H1 (cell line): ENCODE data around the gene SEMA4D. TPM values are rescaled to one million over a fixed set of nuclear protein-coding genes. Genes with fewer than 3 reads are reported as not detected.

Experiments
- CTCF ChIA-PET: fragments of 300-600 bp; sonication (Branson Sonifier 250); formaldehyde crosslinking; loops from one replicate; lab custom pipeline; 2021; ENCODE audit not compliant: partially characterized antibody; lab: Charles Lee
- POLR2A ChIA-PET: fragments of 300-600 bp; sonication (Branson Sonifier 250); formaldehyde crosslinking; loops from one replicate; lab custom pipeline; 2021; ENCODE audit warnings: inconsistent platforms; ENCODE audit not compliant: partially characterized antibody; lab: Charles Lee
- DNase-seq, 2 experiments: peaks; one replicate each; pipeline versions ENCODE4 v3.0.0 to v3.0.0-alpha.2; 2010 to 2022; ENCODE audit warnings: low spot score in 2 of 2, low read depth in 1 of 2, mixed read lengths in 1 of 2
- FAIRE-seq: peaks from 2 replicates; lab custom pipeline; 2011; peaks lifted over from hg19 to GRCh38; lab: Jason Lieb, UNC
- H2AFZ ChIP-seq: 2 replicates; pipeline ENCODE4 v1.8.1; 2012; ENCODE audit warnings: low read length, inconsistent platforms
- H2AK5ac ChIP-seq: 2 replicates; pipeline ENCODE4 v1.6.1; 2013; ENCODE audit warnings: low read depth, low read length
- H2BK120ac ChIP-seq: replicated peaks from 2 replicates; pipeline ENCODE3; 2013; ENCODE audit warnings: low read depth, low read length, inconsistent platforms
- H2BK12ac ChIP-seq: 2 replicates; pipeline ENCODE4 v1.6.1; 2013; ENCODE audit warnings: low read depth, low read length
- H2BK15ac ChIP-seq: 2 replicates; pipeline ENCODE4 v1.6.1; 2013; ENCODE audit warnings: low read length
- H2BK20ac ChIP-seq: 2 replicates; pipeline ENCODE4 v1.6.1; 2013; ENCODE audit warnings: low read length
- H2BK5ac ChIP-seq: 2 replicates; pipeline ENCODE4 v1.6.1; 2013; ENCODE audit warnings: low read depth, low read length
- H3K14ac ChIP-seq: 2 replicates; pipeline ENCODE4 v1.6.1; 2013; ENCODE audit warnings: inconsistent platforms; ENCODE audit not compliant: insufficient read length
- H3K18ac ChIP-seq: 2 replicates; pipeline ENCODE4 v1.6.1; 2013; ENCODE audit warnings: low read length; ENCODE audit errors: extremely low read depth
- H3K23ac ChIP-seq: 2 replicates; pipeline ENCODE4 v1.6.1; 2013; ENCODE audit warnings: inconsistent platforms; ENCODE audit not compliant: insufficient read length
- H3K23me2 ChIP-seq: 2 replicates; pipeline ENCODE4 v1.6.1; 2013; ENCODE audit warnings: low read depth, low read length
- H3K27ac ChIP-seq: 2 replicates; pipeline ENCODE4 v1.6.1; 2011; ENCODE audit warnings: low read depth, low read length, inconsistent platforms
- H3K27me3 ChIP-seq, 4 experiments: replicated peaks in 1 of 4; 1 replicate in 1 of 4; 2 replicates in 3 of 4; pipeline versions ENCODE4 v1.6.1 to v1.8.1; 2011 to 2013; ENCODE audit warnings: low read length in 3 of 4, mild to moderate bottlenecking in 3 of 4, inconsistent platforms in 2 of 4, mixed read lengths in 2 of 4, moderate library complexity in 1 of 4; ENCODE audit not compliant: control insufficient read depth in 3 of 4, insufficient read depth in 3 of 4; ENCODE audit errors: extremely low read depth in 1 of 4
- H3K36me3 ChIP-seq, 4 experiments: 2 replicates each; pipeline versions ENCODE4 v1.6.1 to v1.8.1; 2011 to 2013; ENCODE audit warnings: mild to moderate bottlenecking in 4 of 4, low read length in 3 of 4, moderate library complexity in 2 of 4, control low read depth in 1 of 4, inconsistent platforms in 1 of 4; ENCODE audit not compliant: insufficient read depth in 4 of 4, control insufficient read depth in 2 of 4
- H3K4ac ChIP-seq: replicated peaks from 2 replicates; pipeline ENCODE3; 2013; ENCODE audit warnings: low read length, low read depth, mixed read lengths, inconsistent platforms; ENCODE audit not compliant: insufficient read length
- H3K4me1 ChIP-seq, 4 experiments: replicated peaks in 1 of 4; 1 replicate in 1 of 4; 2 replicates in 3 of 4; pipeline versions ENCODE4 v1.6.1 to v1.8.1; 2011 to 2013; ENCODE audit warnings: low read length in 3 of 4, inconsistent platforms in 2 of 4, mixed read lengths in 1 of 4; ENCODE audit not compliant: insufficient read depth in 4 of 4, control insufficient read depth in 3 of 4
- H3K4me2 ChIP-seq, 2 experiments: 2 replicates each; pipeline versions ENCODE4 v1.6.1 to v1.8.1; 2011 to 2013; ENCODE audit warnings: low read depth in 2 of 2, low read length in 2 of 2, control low read depth in 1 of 2, inconsistent platforms in 1 of 2, mild to moderate bottlenecking in 1 of 2; ENCODE audit not compliant: insufficient read depth in 1 of 2
- H3K4me3 ChIP-seq, 4 experiments: fragments of 200-600, 300-600 bp in 1 of 4; sonication (generic), shearing (Covaris generic), sonication (Bioruptor Twin) in 1 of 4; 2 replicates each; pipeline versions ENCODE4 v1.5.1 to v1.8.1; 2011 to 2016; ENCODE audit warnings: low read length in 4 of 4, low read depth in 3 of 4, control low read depth in 2 of 4, inconsistent platforms in 2 of 4, mild to moderate bottlenecking in 2 of 4, mixed read lengths in 1 of 4, moderate library complexity in 1 of 4; ENCODE audit not compliant: insufficient read depth in 2 of 4; ENCODE audit errors: extremely low read depth in 1 of 4
- H3K56ac ChIP-seq: replicated peaks from 2 replicates; pipeline ENCODE3; 2013; ENCODE audit warnings: low read depth, mild to moderate bottlenecking, mixed read lengths, low read length, inconsistent platforms; ENCODE audit not compliant: insufficient read length
- H3K79me1 ChIP-seq: 2 replicates; pipeline ENCODE4 v1.6.1; 2013; ENCODE audit warnings: low read depth, low read length, control low read depth
- H3K79me2 ChIP-seq, 2 experiments: 2 replicates each; pipeline versions ENCODE4 v1.6.1 to v1.8.1; 2012 to 2013; ENCODE audit warnings: low read length in 2 of 2, mild to moderate bottlenecking in 2 of 2, inconsistent platforms in 1 of 2; ENCODE audit not compliant: insufficient read depth in 2 of 2, control insufficient read depth in 1 of 2
- H3K9ac ChIP-seq, 4 experiments: replicated peaks in 1 of 4; 1 replicate in 1 of 4; 2 replicates in 3 of 4; pipeline versions ENCODE4 v1.6.1 to v1.8.1; 2011 to 2013; ENCODE audit warnings: low read depth in 3 of 4, low read length in 3 of 4, control low read depth in 2 of 4, mild to moderate bottlenecking in 2 of 4, moderate library complexity in 2 of 4, inconsistent platforms in 1 of 4; ENCODE audit errors: extremely low read depth in 1 of 4
- H3K9me3 ChIP-seq, 2 experiments: 2 replicates each; pipeline versions ENCODE4 v1.6.1 to v1.8.1; 2012 to 2013; ENCODE audit warnings: mild to moderate bottlenecking in 2 of 2, moderate library complexity in 2 of 2, control low read depth in 1 of 2, inconsistent platforms in 1 of 2, low read depth in 1 of 2, low read length in 1 of 2, mixed read lengths in 1 of 2; ENCODE audit not compliant: insufficient read depth in 2 of 2
- H4K20me1 ChIP-seq, 2 experiments: replicated peaks in 1 of 2; 2 replicates each; pipeline versions ENCODE3 to v1.8.1; 2011 to 2013; ENCODE audit warnings: inconsistent platforms in 2 of 2, low read length in 2 of 2, mild to moderate bottlenecking in 1 of 2; ENCODE audit not compliant: insufficient read depth in 2 of 2, control insufficient read depth in 1 of 2
- H4K5ac ChIP-seq: 2 replicates; pipeline ENCODE4 v1.6.1; 2013; ENCODE audit warnings: low read length, low read depth, mixed read lengths, inconsistent platforms; ENCODE audit not compliant: insufficient read length
- H4K8ac ChIP-seq: 2 replicates; pipeline ENCODE4 v1.8.0; 2013; ENCODE audit warnings: mild to moderate bottlenecking, moderate library complexity, low read length, inconsistent platforms; ENCODE audit not compliant: insufficient read depth; ENCODE audit errors: extremely low read depth
- H4K91ac ChIP-seq: replicated peaks from 2 replicates; pipeline ENCODE3; 2013; ENCODE audit warnings: low read length, mixed read lengths, inconsistent platforms; ENCODE audit not compliant: insufficient read length
- WGBS, 2 experiments: shearing (Covaris generic) in 1 of 2; methylation state at CpG; one replicate each; pipeline versions ENCODE4 v1.1.6 to v1.1.7; 2013 to 2015; ENCODE audit warnings: low lambda C conversion rate in 2 of 2, mixed read lengths in 2 of 2, inconsistent platforms in 1 of 2, low coverage in 1 of 2, missing lambda C conversion rate in 1 of 2; ENCODE audit not compliant: insufficient replicate concordance in 2 of 2, insufficient coverage in 1 of 2, insufficient read length in 1 of 2; ENCODE audit errors: extremely low coverage in 1 of 2, missing lambda C conversion rate in 1 of 2; 5-methylcytosine and 5-hydroxymethylcytosine counted together
- polyA plus RNA-seq, 7 experiments: library from polyadenylated mRNA; depleted of rRNA in 3 of 7; stranded (reverse) in 5 of 7; unstranded in 2 of 7; fragments of >200 nt in 5 of 7; fragments of 200-250 nt in 2 of 7; gene quantifications; 1 replicate in 5 of 7; 2 replicates in 1 of 7; 4 replicates in 1 of 7; pipeline versions ENCODE4 v1.2.1 to v1.2.3, GENCODE V29; 2011 to 2013; ENCODE audit warnings: missing spikeins in 2 of 7, mixed read lengths in 2 of 7
- total RNA-seq: library from RNA; stranded (reverse); fragmentation: NEBNext Ultra II Directional; extraction: Animal tissue kit (Norgen Biotek cat#: 25700); gene quantifications from 2 replicates; pipeline ENCODE4 v1.2.1, GENCODE V29; 2021

Gene SEMA4D
- total and polyA plus RNA-seq, 2 of the 8 experiments (the other 6 are each of a cell fraction or from before 2014, with no cell fraction given): 21.0 to 70.4 TPM

- H2AFZ ChIP-seq: no peak overlapping the region
- H3K36me3 ChIP-seq: no peaks in the 10 kb centered on the region; a peak in 1 of 8 replicates
- no peaks in the 10 kb centered on the region for H3K23me2 ChIP-seq
- H3K14ac ChIP-seq: no peak overlapping the region
- FAIRE-seq (no peak), DNase-seq (no peak)
- no peak overlapping the region for H2BK15ac ChIP-seq
- peaks cover 29% of the 10 kb centered on the region for H3K79me1 ChIP-seq
- H3K4ac ChIP-seq: no peak overlapping the region
- no peak overlapping the region for H3K18ac ChIP-seq
- H4K20me1 ChIP-seq: peaks cover 5 to 12% of the 10 kb centered on the region in 2 experiments
- no peak overlapping the region for H3K9ac ChIP-seq
- H2BK5ac ChIP-seq: no peak overlapping the region
- no peak overlapping the region for H4K91ac ChIP-seq
- no peaks in the 10 kb centered on the region; a peak in 1 of 4 replicates for H3K9me3 ChIP-seq
- no peak overlapping the region for H3K4me3 ChIP-seq
- 94% methylated on average over 7 of the region's 7 CpGs; no CpG with 5 or more reads in 1 of the 2 experiments for WGBS, 2 experiments
- H2AK5ac ChIP-seq: no peak overlapping the region
- H3K23ac ChIP-seq: no peak overlapping the region
- CTCF ChIA-PET: interaction anchor here (0.6 kb wide), 1 partner anchor 73 kb away, joined by 3 read pairs; no protein-coding TSS in a partner anchor
- POLR2A ChIA-PET: no interaction called here
- peaks cover 5 to 79% of the 10 kb centered on the region in 2 experiments; a peak in 2 of 4 replicates for H3K79me2 ChIP-seq
- H2BK12ac ChIP-seq: no peak overlapping the region
- H3K4me2 ChIP-seq: no peak overlapping the region
- no peak overlapping the region for H2BK20ac ChIP-seq
- H4K8ac ChIP-seq: no peak overlapping the region
- peaks cover 2 to 16% (median 4%) of the 10 kb centered on the region in 4 experiments; a peak in 6 of 7 replicates for H3K4me1 ChIP-seq
- H3K27me3 ChIP-seq: no peaks in the 10 kb centered on the region
- H3K56ac ChIP-seq: no peak overlapping the region
- no peak overlapping the region for H2BK120ac ChIP-seq
- H3K27ac ChIP-seq: no peak overlapping the region
- H4K5ac ChIP-seq: no peak overlapping the region
Measured at GRCh38 chr9:89477384-89477783, 20.5 kb downstream of the SEMA4D start.
